ENCODE results near the gene EXOSC1.
"Not testable (repeated sequence)": the region's sequence is repeated elsewhere in the genome, so short reads cannot be mapped to it uniquely, and the experiment has no call there.

Gene EXOSC1

GRCh38 chr10:97445722-97446639 is at the start of gene EXOSC1, which contains the start of gene ZDHHC16:
TSS of gene EXOSC1 (minus strand) at chr10:97446006. CDS start at chr10:97445985, 21 bp downstream.
TSS of gene ZDHHC16 (plus strand) at chr10:97446175. CDS start at chr10:97451676, 5,501 bp downstream.
- DNase-seq (ENCODE audit: low read depth) = peak; percentile 80

GRCh38 chr10:97494863-97495506 is 49.2 kb upstream of the EXOSC1 start:
- no peak for DNase-seq (ENCODE audit: low read depth)

GRCh38 chr10:97494151-97494550 is 48.3 kb upstream of the EXOSC1 start:
- no peak for DNase-seq (ENCODE audit: low read depth)

GRCh38 chr10:97490592-97490991 is 44.8 kb upstream of the EXOSC1 start:
- DNase-seq (ENCODE audit: low read depth) = no peak

GRCh38 chr10:97485647-97486281 is 40.0 kb upstream of the EXOSC1 start:
- DNase-seq (ENCODE audit: low read depth) = no peak

- no peak for DNase-seq (ENCODE audit: low read depth)
Observed at GRCh38 chr10:97483921-97484320, 38.1 kb upstream of the EXOSC1 start.

- DNase-seq (ENCODE audit: low read depth) = no peak
Observed at GRCh38 chr10:97483506-97483905, 37.7 kb upstream of the EXOSC1 start.

- no peak for DNase-seq (ENCODE audit: low read depth)
Observed at GRCh38 chr10:97482381-97482780, 36.6 kb upstream of the EXOSC1 start.

- no peak for DNase-seq (ENCODE audit: low read depth)
Observed at GRCh38 chr10:97481071-97481470, 35.3 kb upstream of the EXOSC1 start.

- DNase-seq (ENCODE audit: low read depth) = no peak
Observed at GRCh38 chr10:97479939-97480338, 34.1 kb upstream of the EXOSC1 start.

- not testable (repeated sequence) for DNase-seq (ENCODE audit: low read depth)
Observed at GRCh38 chr10:97479410-97479809, 33.6 kb upstream of the EXOSC1 start.

- no peak for DNase-seq (ENCODE audit: low read depth)
Observed at GRCh38 chr10:97475936-97476594, 30.3 kb upstream of the EXOSC1 start.

- no peak for DNase-seq (ENCODE audit: low read depth)
Observed at GRCh38 chr10:97474918-97475317, 29.1 kb upstream of the EXOSC1 start.

- not testable (repeated sequence) for DNase-seq (ENCODE audit: low read depth)
Observed at GRCh38 chr10:97468781-97469180, 23.0 kb upstream of the EXOSC1 start.

- DNase-seq (ENCODE audit: low read depth) = no peak
Observed at GRCh38 chr10:97468162-97468561, 22.4 kb upstream of the EXOSC1 start.

GRCh38 chr10:97466755-97467154 is 20.9 kb upstream of the EXOSC1 start:
- no peak for DNase-seq (ENCODE audit: low read depth)

GRCh38 chr10:97465982-97466381 is 20.2 kb upstream of the EXOSC1 start:
- DNase-seq (ENCODE audit: low read depth) = no peak

GRCh38 chr10:97464226-97464625 is 18.4 kb upstream of the EXOSC1 start:
- no peak for DNase-seq (ENCODE audit: low read depth)

- no peak for DNase-seq (ENCODE audit: low read depth)
Observed at GRCh38 chr10:97463363-97464132, 17.7 kb upstream of the EXOSC1 start.

GRCh38 chr10:97462309-97462708 is 16.5 kb upstream of the EXOSC1 start:
- no peak for DNase-seq (ENCODE audit: low read depth)

GRCh38 chr10:97459933-97460332 is 14.1 kb upstream of the EXOSC1 start:
- no peak for DNase-seq (ENCODE audit: low read depth)

All from activated T-helper 1 cell treated with Interleukin-2 at 50 U/mL for 16 hours (primary cell).